Stimulated activated CD4-positive, alpha-beta T cell treated with anti-CD3 and anti-CD28 coated beads, Interleukin-2, amount 100 ng/mL, for 24 hours (primary cell): ENCODE data around the gene MDH1.
"Not testable (repeated sequence)": the region's sequence is repeated elsewhere in the genome, so short reads cannot be mapped to it uniquely, and the experiment has no call there.

ENCODE experiments used
- DNase-seq, 2 donors: peaks; one replicate each; pipeline ENCODE4 v3.0.0-alpha.2; 2020

MDH1 gene

DNA sequence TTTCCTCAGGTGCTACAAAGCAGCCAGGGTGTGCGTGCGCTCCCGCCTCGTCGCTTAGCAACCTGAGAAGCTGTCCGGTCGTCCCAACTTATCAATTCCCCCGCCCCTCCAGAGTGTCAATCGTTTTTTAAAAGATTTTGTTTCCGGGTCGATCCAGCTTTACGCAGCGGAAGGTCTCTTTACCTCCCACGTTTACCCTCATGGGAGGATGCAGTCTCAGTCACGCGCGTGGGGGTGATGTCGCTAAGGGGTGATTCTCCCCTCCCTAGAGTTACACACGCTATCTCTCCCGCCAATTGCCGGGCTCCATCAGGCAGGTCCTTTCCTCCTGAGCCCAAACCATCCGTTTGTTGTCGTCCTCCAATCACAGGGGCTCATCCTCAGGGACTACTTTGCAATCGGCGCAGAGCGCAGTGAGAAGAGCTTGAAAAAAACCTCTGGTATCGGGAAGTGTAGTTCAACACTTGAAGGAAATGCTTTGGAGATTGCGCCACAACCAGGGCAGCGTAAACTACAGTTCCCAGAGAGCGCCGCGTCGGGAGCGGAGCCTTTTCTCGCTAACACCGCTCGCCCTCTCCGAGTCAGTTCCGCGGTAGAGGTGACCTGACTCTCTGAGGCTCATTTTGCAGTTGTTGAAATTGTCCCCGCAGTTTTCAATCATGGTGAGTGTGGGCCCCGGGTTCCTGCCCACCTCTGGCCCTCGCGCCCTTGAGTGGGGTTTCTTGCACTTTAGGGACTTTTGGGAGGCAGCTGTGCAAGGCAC is at the start of gene MDH1, which contains the start of gene WDPCP:
MDH1 (plus strand) TSS at position 579 of the 763 bp plus-strand sequence; CDS start at position 660, 81 bp downstream.
WDPCP (minus strand) TSS at position 93 of the 763 bp plus-strand sequence. CDS start 206 bp downstream, outside the sequence.
- DNase-seq, result peak; percentile 88 to 95

DNA sequence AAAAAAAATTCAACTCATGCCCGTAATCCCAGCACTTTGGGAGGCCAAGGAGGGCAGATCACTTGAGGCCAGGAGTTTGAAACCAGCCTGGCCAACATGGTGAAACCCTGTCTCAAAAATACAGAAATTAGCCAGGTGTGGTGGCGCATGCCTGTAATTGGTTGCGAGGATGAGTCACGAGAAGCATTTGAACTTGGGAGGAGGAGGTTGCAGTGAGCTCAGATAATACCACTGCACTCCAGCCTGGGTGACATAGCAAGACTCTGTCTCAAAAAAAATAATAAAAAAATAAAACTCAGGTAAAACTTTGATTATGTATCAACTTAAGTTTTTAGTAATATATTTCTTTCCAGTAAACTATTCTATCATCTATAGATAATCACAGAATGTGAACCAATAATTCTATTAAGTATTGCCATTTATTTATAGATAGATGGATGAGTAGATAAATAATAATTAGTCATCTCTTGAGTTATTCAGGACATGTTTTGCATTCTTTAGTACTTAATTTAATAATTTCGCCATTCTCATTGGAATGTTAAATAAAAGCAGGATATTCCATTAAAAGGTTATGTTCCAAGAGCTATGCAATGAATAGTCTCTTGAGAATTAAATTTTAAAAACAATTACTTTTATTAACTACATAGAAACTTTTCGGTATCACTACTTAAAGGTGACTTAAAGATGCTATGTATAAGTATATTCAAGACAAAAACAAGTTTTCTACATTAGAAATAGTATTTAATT is 49.2 kb upstream of the MDH1 start:
- no peak for DNase-seq

DNA sequence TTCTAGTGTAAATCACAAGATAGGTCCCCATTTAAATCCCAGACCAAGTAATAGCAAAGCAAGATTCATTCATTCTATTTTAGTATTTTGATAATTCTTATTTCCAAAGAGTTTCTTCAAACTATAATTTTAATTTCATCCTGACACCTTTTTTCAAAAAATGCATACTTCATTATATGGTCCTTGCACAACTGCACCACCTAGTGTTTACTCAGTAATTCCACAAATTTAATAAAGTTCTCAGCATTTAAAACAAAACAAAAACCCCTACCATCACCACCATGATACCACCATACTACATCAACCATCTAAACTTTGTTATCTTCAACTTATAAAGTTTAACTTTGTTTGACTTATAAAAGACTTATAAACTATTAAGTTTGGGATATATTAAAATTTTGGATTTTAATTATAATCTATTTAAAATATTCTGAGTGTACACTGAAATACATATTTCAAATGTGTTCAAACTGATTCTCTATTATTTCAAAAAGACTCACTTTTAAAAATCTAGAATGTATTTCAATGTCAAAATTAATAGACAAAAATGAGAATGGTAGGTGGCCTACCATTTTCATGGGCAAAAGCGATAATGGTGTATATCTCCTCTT is 44.6 kb upstream of the MDH1 start:
- no peak for DNase-seq

DNA sequence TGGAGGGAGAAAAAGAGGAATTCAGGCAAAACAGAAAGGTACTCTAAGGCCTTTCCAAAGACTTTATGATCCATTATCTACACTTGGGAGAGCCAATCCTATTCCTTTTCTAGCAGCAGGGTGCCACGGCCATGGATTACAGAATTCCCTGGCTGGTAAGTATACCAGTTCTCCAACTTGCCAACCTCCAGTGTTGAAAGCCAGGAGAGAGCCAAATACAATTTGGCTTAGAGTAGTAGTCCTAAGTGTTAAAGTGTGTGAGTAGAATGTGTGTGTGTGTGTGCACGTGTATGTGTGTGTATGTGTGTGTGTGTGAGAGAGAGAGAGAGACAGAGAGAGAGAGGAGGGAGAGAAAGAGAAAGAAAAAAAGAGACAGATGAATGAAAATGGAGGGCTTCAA is 43.7 kb upstream of the MDH1 start:
- DNase-seq, result no peak

DNA sequence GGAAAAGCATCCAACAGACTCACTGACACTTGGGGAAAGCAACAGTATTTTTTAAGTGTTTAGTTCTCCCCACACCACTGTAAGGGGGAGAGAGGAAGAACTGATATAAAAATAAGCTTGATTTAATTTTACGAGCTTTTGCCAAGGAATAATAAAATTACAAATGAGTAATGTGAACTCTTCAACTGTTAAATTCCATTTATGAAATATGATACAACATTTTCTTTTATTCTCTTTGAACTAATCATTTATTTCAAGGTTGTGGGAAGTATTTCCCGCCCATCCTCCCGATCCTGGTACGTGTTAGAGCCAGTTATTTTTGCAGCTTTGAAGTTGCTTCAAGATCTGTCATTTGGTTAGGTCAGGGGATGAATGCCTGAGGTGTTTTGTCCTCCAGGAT is 35.7 kb upstream of the MDH1 start:
- DNase-seq, result no peak

DNA sequence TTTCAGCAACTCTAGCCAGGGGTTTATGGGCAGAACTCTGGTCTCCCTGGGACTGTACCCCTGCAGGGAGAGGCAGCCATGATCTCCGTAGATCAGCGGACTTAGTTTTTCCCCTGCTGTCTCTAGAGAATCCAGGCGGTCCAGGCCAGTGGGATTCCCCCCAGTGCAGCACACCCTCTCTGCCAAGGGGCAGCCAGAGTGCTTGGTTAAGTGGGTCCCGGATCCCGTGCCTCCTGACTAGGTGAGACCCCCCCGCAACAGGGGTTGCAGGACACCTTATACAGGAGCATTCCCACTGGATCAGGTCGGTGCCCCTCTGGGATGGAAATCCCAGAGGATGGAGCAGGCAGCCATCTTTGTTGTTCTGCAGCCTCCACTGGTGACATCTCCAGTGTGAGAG is 33.5 kb upstream of the MDH1 start:
- no peak for DNase-seq

DNA sequence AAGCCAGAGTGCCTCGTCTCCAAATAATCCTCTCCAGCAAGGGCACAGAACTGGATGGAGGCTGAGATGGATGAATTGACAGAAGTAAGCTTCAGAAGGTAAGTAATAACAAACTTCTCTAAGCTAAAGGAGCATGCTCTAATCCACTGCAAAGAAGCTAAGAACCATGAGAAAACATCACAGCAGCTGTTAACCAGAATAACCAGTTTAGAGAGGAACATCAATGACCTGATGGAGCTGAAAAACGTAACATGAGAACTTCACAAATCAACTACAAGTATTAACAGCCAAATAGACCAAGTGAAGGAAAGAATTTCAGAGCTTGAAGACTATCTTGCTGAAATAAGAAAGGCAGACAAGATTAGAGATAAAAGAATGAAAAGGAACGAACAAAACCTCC is 32.8 kb upstream of the MDH1 start:
- no peak for DNase-seq

DNA sequence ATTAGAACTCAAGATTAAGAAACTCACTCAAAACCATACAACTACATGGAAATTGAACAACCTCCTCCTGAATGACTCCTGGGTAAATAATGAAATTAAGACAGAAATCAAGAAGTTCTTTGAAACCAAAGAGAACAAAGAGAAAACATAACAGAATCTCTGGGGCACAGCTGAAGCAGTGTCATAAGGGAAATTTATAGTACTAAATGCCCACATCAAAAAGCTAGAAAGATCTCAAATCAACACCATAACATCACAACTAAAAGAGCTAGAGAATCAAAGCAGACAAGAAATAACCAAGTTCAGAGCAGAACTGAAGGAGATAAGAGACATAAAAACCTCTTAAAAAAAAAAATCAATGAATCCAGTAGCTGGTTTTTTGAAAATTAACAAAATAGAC is 30.9 kb upstream of the MDH1 start:
- DNase-seq, result not testable (repeated sequence)

DNA sequence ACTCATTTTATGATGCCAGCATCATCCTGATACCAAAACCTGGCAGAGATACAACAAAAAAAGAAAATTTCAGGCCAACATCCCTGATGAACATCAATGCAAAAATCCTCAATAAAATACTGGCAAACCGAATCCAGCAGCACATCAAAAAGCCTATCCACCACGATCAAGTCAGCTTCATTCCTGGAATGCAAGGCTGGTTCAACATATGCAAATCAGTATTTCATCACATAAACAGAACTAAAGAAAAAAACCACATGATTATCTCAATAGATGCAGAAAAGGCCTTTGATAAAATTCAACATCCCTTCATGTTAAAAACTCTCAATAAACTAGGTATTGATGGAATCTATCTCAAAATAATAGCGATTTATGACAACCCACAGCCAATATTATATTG is 29.8 kb upstream of the MDH1 start:
- DNase-seq, result not testable (repeated sequence)

DNA sequence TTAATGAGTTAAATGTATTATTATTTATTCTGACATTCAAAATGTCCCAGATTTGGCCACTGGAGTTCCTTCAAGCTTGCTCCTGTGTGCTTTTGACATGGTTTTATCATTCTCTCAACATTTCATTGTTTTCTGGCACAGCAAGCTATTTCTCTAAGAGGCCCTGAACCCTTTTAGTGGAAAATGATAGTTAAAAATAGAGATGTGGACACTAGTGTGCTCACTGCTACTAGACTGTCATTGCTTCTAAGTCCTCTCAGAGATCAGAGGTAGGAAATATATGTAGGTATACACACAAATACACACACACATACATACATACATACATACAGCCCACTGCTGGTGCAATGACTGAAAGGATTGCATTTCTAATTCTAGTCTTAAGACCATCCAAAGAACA is 26.0 kb upstream of the MDH1 start:
- no peak for DNase-seq

DNA sequence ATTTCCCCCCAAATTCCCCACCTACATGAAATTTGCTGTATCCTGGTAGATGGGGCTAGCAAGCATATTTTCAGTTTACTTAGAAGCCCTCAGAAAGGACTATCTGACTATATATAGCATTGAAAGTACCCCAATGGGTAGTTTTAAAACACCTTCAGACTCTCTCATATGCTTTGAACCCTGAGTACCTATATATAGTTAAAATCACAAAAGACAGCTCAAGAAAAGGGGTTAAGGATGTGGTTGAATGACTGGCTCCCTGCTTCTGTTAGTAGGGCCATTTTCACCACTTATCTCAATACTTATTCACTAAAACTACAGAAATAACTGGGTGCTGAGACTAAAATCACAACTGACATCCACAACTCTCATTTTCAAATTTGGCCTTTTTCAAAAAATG is 19.0 kb upstream of the MDH1 start:
- DNase-seq, result no peak

DNA sequence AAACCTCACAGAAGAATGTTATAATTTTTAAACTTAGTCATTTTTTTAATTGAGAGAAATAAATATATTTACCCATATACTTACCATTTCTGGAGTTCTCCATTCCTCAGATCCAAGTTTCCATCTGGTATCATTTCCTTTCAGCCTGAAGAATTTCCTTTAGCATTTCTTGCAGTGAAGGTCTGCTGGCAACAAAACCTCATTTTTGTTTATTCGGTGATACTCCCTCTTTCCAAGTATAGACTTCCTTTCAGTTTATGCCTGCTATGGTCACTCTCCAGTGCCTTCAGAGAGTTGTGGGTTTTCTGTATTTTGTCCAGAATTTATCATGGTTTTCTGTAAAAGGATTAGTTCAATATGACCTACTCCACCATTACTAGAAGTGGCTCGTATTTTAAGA is 17.5 kb upstream of the MDH1 start:
- DNase-seq, result no peak

DNA sequence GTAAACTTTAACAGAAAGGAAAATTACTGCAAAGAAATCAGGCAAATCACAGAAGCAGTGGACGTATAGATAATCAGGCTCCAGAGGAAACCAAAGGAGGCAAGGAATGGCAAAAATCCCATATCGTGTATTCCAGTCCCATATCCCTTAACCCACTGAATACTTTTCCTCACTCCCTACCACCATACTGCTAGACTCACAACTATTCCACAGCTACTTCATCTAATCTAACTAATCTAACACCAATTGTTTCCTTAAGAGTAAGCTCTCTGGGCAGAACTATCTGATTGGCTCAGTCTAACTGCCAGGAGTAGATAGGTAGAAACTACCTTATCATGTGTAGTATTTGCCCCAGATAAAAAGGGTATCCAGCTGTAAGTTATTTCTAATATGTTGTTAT is 16.8 kb upstream of the MDH1 start:
- no peak for DNase-seq

DNA sequence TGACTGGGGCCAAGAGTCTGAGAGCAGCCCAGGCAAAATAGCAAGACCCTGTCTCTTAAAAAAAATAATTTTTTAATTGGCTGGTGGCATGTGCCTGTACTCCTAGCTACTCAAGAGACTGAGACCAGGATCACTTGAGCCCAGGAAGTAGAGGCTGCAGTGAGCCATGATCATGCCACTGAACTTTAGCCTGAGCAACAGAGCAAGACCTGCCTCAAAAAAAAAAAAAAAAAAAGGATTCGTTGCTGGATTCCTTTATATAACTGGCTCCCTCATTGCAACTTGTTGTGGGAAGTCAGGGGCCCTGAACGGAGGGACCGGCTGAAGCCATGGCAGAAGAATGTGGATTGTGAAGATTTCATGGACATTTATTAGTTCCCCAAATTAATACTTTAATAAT is 15.7 kb upstream of the MDH1 start:
- DNase-seq, result not testable (repeated sequence)

DNA sequence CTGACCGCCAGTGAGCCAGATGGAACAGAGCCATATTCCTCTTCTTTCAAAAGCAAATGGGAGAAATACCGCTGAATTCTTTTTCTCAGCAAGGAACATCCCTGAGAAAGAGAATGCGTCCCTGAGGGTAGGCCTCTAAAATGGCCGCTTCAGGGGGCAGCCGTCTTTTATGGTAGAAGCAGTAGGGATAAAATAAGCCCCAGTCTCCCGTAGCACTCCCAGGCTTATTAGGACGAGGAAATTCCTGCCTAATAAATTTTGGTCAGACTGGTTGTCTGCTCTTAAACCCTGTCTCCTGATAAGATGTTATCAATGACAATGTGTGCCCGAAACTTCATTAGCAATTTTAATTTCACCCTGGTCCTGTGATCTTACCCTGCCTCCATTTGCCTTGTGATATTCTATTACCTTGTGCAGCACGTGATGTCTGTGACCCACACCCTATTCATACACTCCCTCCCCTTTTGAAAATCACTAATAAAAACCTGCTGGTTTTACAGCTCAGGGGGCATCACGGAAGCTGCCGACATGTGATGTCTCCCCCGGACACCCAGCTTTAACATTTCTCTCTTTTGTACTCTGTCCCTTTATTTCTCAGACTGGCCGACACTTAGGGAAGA is 14.9 kb upstream of the MDH1 start:
- DNase-seq, result not testable (repeated sequence)

DNA sequence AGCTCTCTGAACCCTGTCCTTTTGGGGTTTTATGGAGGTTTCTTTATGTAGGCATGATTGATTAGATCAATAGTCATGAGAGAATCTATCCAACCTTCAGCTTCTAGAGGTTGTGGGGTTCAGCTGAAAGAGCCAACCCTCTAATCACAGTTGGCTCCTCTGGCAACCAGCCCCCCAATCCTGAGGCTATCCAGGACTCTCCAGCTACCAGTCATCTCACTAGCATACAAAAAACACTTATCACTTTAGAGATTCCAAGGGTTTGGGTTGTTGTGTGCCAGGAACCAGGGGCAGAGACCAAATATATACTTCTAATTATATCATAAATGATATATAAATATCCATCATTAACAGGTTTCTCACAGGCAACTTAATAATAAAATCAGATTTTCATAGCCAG is 12.2 kb upstream of the MDH1 start:
- no peak for DNase-seq

DNA sequence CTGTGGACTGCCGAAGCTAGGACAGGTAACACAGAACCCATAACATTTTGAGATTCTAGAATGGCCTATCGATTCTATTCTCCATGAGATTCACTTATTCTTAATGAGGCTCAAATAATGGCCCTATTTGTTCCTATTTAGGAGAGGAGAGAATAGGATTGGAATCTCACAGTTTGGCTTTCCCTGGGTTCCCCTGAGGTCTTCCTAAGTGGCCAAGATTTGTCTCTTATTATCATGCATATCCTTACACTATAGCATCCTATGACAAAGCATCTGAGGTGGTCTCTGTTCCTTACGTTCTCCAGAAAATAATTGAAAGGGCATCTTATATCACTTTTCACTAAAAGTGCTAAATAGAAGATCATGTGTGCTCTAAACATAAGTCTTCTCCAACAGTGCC is 10.0 kb upstream of the MDH1 start:
- DNase-seq, result no peak

DNA sequence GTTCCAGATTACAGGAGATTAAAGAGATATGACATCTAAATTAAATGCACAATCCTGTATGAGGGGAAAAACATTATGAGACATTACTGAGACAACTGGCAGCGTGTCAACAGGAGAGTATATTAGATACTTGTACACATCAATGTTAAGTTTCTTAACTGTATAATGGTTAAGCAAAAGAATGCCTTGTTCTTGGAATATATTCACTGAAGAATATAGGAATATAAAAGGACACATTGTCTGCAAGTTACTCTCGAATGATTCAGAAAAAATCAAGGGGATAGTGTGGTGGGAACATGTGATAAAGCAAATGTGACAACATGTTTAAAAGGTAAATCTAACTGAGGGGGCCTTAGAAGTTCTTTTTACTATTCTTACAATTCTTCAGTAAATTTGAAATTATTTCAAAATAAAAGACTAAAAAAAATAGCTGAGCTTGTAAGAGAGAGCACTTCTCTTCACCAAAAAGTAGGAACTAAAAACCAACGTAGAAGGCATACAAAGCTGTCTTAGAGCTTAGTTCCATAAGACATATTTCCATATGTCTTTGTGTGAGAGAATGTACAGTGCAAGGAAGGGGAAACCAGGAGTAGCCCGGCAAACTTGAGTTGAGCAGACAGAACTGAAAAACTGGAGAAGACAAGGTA is 8.0 kb upstream of the MDH1 start:
- DNase-seq, result no peak

DNA sequence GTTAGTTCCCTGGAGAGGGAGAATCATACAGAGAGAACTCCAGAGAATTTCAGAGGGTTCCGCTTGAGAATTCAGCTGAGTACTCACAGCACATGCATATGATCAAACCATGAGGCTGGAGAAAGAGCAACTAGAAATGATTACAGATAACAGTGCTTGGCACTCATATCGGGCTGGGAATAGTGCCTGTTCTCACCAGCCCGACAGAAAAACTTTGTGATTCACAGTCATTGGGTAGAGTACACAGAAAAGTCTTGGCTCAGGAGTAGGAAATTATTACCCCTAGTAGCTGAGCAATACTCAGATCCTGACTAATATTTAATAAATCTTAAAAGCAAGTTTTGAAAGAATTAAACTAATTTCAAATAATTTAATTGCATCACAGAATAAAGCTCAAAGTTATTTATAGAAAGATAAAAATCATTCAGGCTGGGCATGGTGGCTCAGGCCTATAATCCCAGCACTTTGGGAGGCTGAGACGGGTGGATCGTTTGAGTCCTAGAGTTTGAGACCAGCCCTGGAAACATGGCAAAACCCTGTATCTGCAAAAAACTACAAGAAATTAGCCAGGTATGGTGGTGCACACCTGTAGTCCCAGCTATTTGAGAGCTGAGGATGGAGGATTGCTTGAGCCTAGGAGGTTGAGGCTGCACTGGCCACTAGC is 7.3 kb upstream of the MDH1 start:
- no peak for DNase-seq

DNA sequence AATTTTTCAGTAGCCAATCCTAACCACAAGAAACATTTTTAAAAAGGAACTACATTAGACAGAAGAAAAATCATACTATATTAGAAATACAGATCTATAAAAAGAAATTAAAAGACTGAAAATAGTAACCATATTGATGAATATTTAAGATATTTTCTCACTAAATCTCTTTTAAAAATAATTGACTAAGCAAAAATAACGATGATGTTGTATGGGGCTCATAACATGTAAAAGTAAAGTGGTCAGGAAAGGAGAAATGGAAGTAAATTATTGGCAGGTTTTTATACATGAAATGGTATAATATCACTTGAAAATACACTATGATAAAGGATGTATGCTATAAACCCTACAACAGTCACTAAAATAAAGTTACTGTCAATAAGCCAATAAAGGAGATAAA is 5.9 kb upstream of the MDH1 start:
- no peak for DNase-seq

DNA sequence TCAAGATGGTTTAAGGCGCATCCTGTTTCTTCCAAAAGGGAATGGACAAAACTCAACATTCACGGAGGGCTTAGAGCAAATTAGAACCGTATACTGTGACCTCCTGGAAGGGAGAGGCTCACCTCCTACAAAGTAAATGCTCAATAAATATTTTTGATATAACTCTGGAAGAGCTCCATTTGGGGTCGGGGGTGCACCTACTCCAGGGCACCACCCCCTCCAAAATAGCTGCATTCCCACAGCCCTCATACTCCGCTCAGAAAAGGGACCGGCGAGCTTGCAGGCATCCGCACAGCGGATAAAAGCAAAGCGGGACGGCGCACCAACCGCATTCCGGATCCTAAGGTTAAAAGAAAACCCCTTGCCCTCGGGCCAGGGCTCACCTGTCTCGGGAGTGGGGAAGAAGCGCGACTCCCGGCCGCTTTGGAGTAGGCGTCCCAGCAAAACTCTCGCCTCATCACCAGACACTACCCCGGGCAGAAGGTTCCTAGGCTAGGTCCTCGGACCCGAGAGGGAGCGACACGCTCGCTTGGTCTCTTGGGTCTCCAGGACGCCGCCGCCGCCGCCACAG is 864 bp upstream of the MDH1 start:
- DNase-seq, result no peak
